ENCODE results near the gene ESYT2. TPM values are rescaled to one million over a fixed set of nuclear protein-coding genes. Genes with fewer than 3 reads are reported as not detected.
A peak's percentile ranks its signal among the peaks of the same experiment; 100 is the strongest.

ESYT2 gene
- polyA plus RNA-seq, 1 donor (not counting 4 experiments of a cell fraction or from before 2014, with no cell fraction given): 45.9 TPM

- peak overlapping the region; percentile 9 for H3K9ac ChIP-seq (ENCODE audit: control insufficient read depth, extremely low read depth, insufficient read depth, low read length)
- peaks cover 3% of the 10 kb centered on the region for H3K9me1 ChIP-seq (ENCODE audit: control insufficient read depth, extremely low read depth, insufficient read depth, low read length)
- no peak overlapping the region for H2AFZ ChIP-seq (ENCODE audit: control insufficient read depth, low read length)
- dilution Hi-C loops (cut with MboI; ENCODE audit: extremely low pct_ligation_motif_present, low sequenced_read_pairs): no loop called here
- FAIRE-seq (no peak), DNase-seq (ENCODE audit: low read depth, low spot score) (no peak)
- TF ChIP-seq EZH2 (IDR thresholded peaks at IDR 0.05; ENCODE audit: low read length) (no peak), CTCF (optimal IDR thresholded peaks at IDR 0.05 in 1 of 3, IDR thresholded peaks at IDR 0.05 in 1 of 3, conservative IDR thresholded peaks at IDR 0.05 in 1 of 3; ENCODE audit: extremely low read depth in 1 of 3, insufficient read depth in 2 of 3, low read length in 3 of 3) (no peak)
- no peak overlapping the region for H3K4me3 ChIP-seq (ENCODE audit: control insufficient read depth in 2 of 3, extremely low read depth in 1 of 3, insufficient read depth in 2 of 3, low read depth in 1 of 3, low read length in 3 of 3)
- peak overlapping the region; percentile 13 for H3K27ac ChIP-seq (ENCODE audit: control insufficient read depth, insufficient read depth, low read length)
- no peaks in the 10 kb centered on the region for H3K36me3 ChIP-seq (ENCODE audit: control insufficient read depth in 2 of 2, extremely low read depth in 1 of 2, insufficient read depth in 2 of 2, low read length in 2 of 2)
- no peaks in the 10 kb centered on the region for H3K27me3 ChIP-seq (ENCODE audit: control insufficient read depth, extremely low read depth, insufficient read depth, low read length)
- H3K9me3 ChIP-seq (ENCODE audit: control insufficient read depth, low read depth, low read length): no peaks in the 10 kb centered on the region
- H3K79me2 ChIP-seq (ENCODE audit: control insufficient read depth, insufficient read depth, low read length): peaks cover 83% of the 10 kb centered on the region
- H3K4me2 ChIP-seq (ENCODE audit: control insufficient read depth, extremely low read depth, insufficient read depth, low read depth, low read length): no peak overlapping the region
- H3K4me1 ChIP-seq (ENCODE audit: control insufficient read depth, extremely low read depth, insufficient read depth, low read length): peaks cover 70% of the 10 kb centered on the region
- H4K20me1 ChIP-seq (ENCODE audit: control insufficient read depth, extremely low read depth, insufficient read depth, low read length): no peaks in the 10 kb centered on the region
Observed at GRCh38 chr7:158815083-158815799, 14.1 kb downstream of the ESYT2 start.

DNA sequence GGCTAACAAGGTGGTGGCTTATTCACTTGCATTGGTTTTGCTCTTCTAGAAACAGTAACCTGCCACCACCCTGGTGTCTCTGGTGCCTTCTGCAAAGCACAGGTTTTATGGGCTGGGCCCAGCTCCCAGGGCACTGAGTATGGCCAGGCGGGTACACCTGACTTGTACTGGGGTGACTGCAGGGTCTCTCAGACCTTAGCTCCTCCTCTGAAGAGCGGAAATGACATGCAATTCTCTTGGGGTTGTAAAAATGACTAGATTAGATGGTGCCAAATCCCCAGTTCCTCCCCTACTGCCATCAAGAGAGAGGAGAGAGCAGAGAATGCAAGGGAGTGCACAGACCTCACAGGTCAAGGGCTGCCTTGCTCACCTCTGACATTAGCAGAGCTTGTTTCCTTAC lies 14.7 kb downstream of the ESYT2 start:
- Histone ChIP-seq H3K36me3 (ENCODE audit: control insufficient read depth in 2 of 2, extremely low read depth in 1 of 2, insufficient read depth in 2 of 2, low read length in 2 of 2) (no peaks in the 10 kb centered on the region), H3K27ac (ENCODE audit: control insufficient read depth, insufficient read depth, low read length) (peak overlapping the region; percentile 13), H3K4me1 (ENCODE audit: control insufficient read depth, extremely low read depth, insufficient read depth, low read length) (peaks cover 64% of the 10 kb centered on the region), H3K27me3 (ENCODE audit: control insufficient read depth, extremely low read depth, insufficient read depth, low read length) (no peaks in the 10 kb centered on the region), H3K4me3 (ENCODE audit: control insufficient read depth in 2 of 3, extremely low read depth in 1 of 3, insufficient read depth in 2 of 3, low read depth in 1 of 3, low read length in 3 of 3) (no peak overlapping the region), H3K9me3 (ENCODE audit: control insufficient read depth, low read depth, low read length) (no peaks in the 10 kb centered on the region), H3K9me1 (ENCODE audit: control insufficient read depth, extremely low read depth, insufficient read depth, low read length) (peaks cover 3% of the 10 kb centered on the region), H4K20me1 (ENCODE audit: control insufficient read depth, extremely low read depth, insufficient read depth, low read length) (no peaks in the 10 kb centered on the region), H3K79me2 (ENCODE audit: control insufficient read depth, insufficient read depth, low read length) (peaks cover 83% of the 10 kb centered on the region), H3K4me2 (ENCODE audit: control insufficient read depth, extremely low read depth, insufficient read depth, low read depth, low read length) (no peak overlapping the region), H2AFZ (ENCODE audit: control insufficient read depth, low read length) (no peak overlapping the region), H3K9ac (ENCODE audit: control insufficient read depth, extremely low read depth, insufficient read depth, low read length) (peak overlapping the region; percentile 9)
- dilution Hi-C loops (cut with MboI; ENCODE audit: extremely low pct_ligation_motif_present, low sequenced_read_pairs): no loop called here
- no peak for FAIRE-seq
- DNase-seq (ENCODE audit: low read depth, low spot score): no peak
- TF ChIP-seq CTCF (optimal IDR thresholded peaks at IDR 0.05 in 1 of 3, IDR thresholded peaks at IDR 0.05 in 1 of 3, conservative IDR thresholded peaks at IDR 0.05 in 1 of 3; ENCODE audit: extremely low read depth in 1 of 3, insufficient read depth in 2 of 3, low read length in 3 of 3): no peak
- TF ChIP-seq EZH2 (IDR thresholded peaks at IDR 0.05; ENCODE audit: low read length): no peak
